ENCODE results near the gene WNT2. TPM values are rescaled to one million over a fixed set of nuclear protein-coding genes. Genes with fewer than 3 reads are reported as not detected.

WNT2 gene
- total and polyA plus RNA-seq, 2 of the 4 experiments (the other 2 are of a cell fraction), result 1.8 to 1.9 TPM

DNA sequence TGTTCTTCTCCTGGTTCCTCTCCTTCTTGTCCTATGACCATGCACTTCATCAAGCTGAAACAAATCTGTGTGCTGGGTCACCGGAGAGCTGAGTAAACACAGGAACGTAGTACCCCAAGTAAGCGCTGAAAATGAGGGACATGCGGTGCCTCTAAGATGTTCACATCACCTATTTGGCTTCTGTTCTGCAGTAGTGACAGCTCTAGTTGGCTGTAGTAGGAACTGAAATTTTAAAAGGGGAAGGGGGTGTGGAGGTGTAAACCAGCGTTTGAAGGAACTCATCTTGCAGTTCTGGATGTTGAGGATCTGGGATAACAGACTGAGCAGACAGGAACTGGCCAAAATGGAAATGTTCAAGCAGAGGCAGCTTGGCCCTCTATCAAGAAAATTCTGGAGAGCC lies 85.2 kb downstream of the WNT2 start:
- Histone ChIP-seq H2AFZ (replicated peaks; ENCODE audit: low read length, poor library complexity) (no peak overlapping the region), H3K4me3 (ENCODE audit: insufficient read depth, low read depth, low read length) (no peak overlapping the region), H3K9ac (ENCODE audit: low read depth, low read length) (no peak overlapping the region), H3K9me1 (ENCODE audit: insufficient read depth, low read length) (no peaks in the 10 kb centered on the region), H3K18ac (ENCODE audit: low read depth, low read length) (peak overlapping the region; percentile 93), H4K5ac (ENCODE audit: low read depth, low read length) (peak overlapping the region; percentile 88), H2AK5ac (ENCODE audit: low read depth, low read length) (peak overlapping the region; percentile 68; the same call in 1 of the 2 replicates), H3K9me3 (ENCODE audit: control insufficient read depth, insufficient read depth, low read length) (no peaks in the 10 kb centered on the region), H4K8ac (ENCODE audit: low read depth in 2 of 2, low read length in 2 of 2) (peak overlapping the region in 1 of 2 experiments; percentile 26; a peak in 1 of 4 replicates), H3K4ac (ENCODE audit: low read depth, low read length) (peak overlapping the region; percentile 72), H4K20me1 (ENCODE audit: insufficient read depth, low read length) (no peaks in the 10 kb centered on the region), H3K4me1 (ENCODE audit: control insufficient read depth, insufficient read depth, low read length) (peaks cover 5% of the 10 kb centered on the region; the same call in 1 of the 2 replicates), H4K91ac (ENCODE audit: insufficient read depth, low read depth, low read length) (peak overlapping the region; percentile 22; the same call in 1 of the 2 replicates), H3K36me3 (ENCODE audit: control insufficient read depth, insufficient read depth, low read length) (no peaks in the 10 kb centered on the region), H2BK5ac (ENCODE audit: low read depth, low read length, poor library complexity, severe bottlenecking) (no peak overlapping the region), H2AK9ac (replicated peaks; ENCODE audit: low read depth, low read length, poor library complexity) (no peak overlapping the region), H3K4me2 (ENCODE audit: low read depth, low read length) (no peak overlapping the region), H3K23ac (ENCODE audit: low read depth, low read length) (no peak overlapping the region), H2BK20ac (ENCODE audit: low read depth, low read length) (peak overlapping the region; percentile 72; the same call in 1 of the 2 replicates), H2BK120ac (ENCODE audit: low read depth, low read length) (peak overlapping the region; percentile 78; the same call in 1 of the 2 replicates), H3K27ac (ENCODE audit: insufficient read depth, low read length) (no peak overlapping the region), H3K79me1 (ENCODE audit: low read depth in 1 of 2, low read length in 2 of 2) (no peaks in the 10 kb centered on the region), H3K56ac (ENCODE audit: extremely low read depth, insufficient read depth, low read length) (no peak overlapping the region), H3K14ac (replicated peaks; ENCODE audit: low read depth, low read length) (no peak overlapping the region), H2BK15ac (ENCODE audit: low read depth, low read length) (0 out of 3 replicates have a peak overlapping the region, but pooled peaks have one; percentile 36), H3K27me3 (ENCODE audit: control insufficient read depth, insufficient read depth, low read length) (no peaks in the 10 kb centered on the region)
- ChIA-PET POLR2A (ENCODE audit: unreplicated experiment) (no interaction called here), CTCF (no interaction called here)
- intact Hi-C loops (cut with micrococcal nuclease) (no loop called here), dilution Hi-C loops (cut with HindIII; ENCODE audit: low sequenced_read_pairs, unreplicated experiment) (no loop called here), in situ Hi-C loops (cut with MboI; ENCODE audit: low sequenced_read_pairs) (no loop called here)
- DNase-seq, result no peak
- no TSS peak for BruUV-seq (replicated peaks)
- 67% methylated on average over 1 of the region's 5 CpGs; no CpG with 5 or more reads in 1 of the 2 experiments for WGBS, 2 experiments (ENCODE audit: extremely low coverage in 2 of 2, insufficient read length in 1 of 2)
- TF ChIP-seq POLR2A (IDR thresholded peaks at IDR 0.05; ENCODE audit: low read depth, low read length), result no peak
- TF ChIP-seq RCOR1 (IDR thresholded peaks at IDR 0.05; ENCODE audit: insufficient replicate concordance, low read length), result no peak
- TF ChIP-seq, protein P1, sequence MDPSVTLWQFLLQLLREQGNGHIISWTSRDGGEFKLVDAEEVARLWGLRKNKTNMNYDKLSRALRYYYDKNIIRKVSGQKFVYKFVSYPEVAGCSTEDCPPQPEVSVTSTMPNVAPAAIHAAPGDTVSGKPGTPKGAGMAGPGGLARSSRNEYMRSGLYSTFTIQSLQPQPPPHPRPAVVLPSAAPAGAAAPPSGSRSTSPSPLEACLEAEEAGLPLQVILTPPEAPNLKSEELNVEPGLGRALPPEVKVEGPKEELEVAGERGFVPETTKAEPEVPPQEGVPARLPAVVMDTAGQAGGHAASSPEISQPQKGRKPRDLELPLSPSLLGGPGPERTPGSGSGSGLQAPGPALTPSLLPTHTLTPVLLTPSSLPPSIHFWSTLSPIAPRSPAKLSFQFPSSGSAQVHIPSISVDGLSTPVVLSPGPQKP (IDR thresholded peaks at IDR 0.05; ENCODE audit: borderline replicate concordance, low read depth, low read length), result no peak
- TF ChIP-seq MXI1 (IDR thresholded peaks at IDR 0.05; ENCODE audit: borderline replicate concordance, low read depth, low read length), result no peak
- no peak for TF ChIP-seq CEBPB (IDR thresholded peaks at IDR 0.05; ENCODE audit: low read depth, low read length)
- no peak for TF ChIP-seq MAFK (IDR thresholded peaks at IDR 0.05; ENCODE audit: low read depth, low read length)
- TF ChIP-seq MAZ (IDR thresholded peaks at IDR 0.05; ENCODE audit: borderline replicate concordance, low read depth, low read length), result no peak
- TF ChIP-seq RFX5 (IDR thresholded peaks at IDR 0.05; ENCODE audit: low read depth, low read length), result no peak
- no peak for TF ChIP-seq RAD21 (IDR thresholded peaks at IDR 0.05; ENCODE audit: low read length)
- no peak for TF ChIP-seq NFE2L2 (IDR thresholded peaks at IDR 0.05; ENCODE audit: low read depth, low read length)
- no peak for TF ChIP-seq CHD1 (IDR thresholded peaks at IDR 0.05; ENCODE audit: low read depth, low read length)
- no peak for TF ChIP-seq FOS (IDR thresholded peaks at IDR 0.05; ENCODE audit: low read depth, low read length)
- no peak for ATAC-seq (ENCODE audit: low read depth)
